ENCODE data around the gene COL4A4.

COL4A4 gene

DNA sequence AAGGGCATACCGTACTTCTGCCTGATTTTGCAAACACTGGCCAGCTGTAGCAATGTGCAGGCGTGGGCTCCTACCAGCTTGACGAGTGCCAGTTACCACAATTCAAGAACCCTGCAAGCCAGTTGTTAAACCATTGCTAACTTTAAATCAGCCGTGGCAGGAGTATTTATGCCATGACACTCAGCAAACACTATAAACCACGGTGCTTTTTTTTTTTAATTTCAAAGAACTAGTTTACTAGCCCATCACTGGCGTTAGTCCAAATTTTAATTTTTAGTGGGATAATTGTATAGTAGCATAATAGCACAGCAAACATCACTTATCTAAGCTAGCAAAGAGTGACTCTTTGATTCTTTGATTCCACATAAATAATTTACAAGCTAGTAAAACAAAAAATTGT lies 111.1 kb downstream of the COL4A4 start (continued):
- no peak for TF ChIP-seq GLIS1 (tag by site-specific recombination; IDR thresholded peaks at IDR 0.05)
- TF ChIP-seq, protein P1, sequence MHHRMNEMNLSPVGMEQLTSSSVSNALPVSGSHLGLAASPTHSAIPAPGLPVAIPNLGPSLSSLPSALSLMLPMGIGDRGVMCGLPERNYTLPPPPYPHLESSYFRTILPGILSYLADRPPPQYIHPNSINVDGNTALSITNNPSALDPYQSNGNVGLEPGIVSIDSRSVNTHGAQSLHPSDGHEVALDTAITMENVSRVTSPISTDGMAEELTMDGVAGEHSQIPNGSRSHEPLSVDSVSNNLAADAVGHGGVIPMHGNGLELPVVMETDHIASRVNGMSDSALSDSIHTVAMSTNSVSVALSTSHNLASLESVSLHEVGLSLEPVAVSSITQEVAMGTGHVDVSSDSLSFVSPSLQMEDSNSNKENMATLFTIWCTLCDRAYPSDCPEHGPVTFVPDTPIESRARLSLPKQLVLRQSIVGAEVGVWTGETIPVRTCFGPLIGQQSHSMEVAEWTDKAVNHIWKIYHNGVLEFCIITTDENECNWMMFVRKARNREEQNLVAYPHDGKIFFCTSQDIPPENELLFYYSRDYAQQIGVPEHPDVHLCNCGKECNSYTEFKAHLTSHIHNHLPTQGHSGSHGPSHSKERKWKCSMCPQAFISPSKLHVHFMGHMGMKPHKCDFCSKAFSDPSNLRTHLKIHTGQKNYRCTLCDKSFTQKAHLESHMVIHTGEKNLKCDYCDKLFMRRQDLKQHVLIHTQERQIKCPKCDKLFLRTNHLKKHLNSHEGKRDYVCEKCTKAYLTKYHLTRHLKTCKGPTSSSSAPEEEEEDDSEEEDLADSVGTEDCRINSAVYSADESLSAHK (tag by site-specific recombination; IDR thresholded peaks at IDR 0.05), result peak; percentile 69
- TF ChIP-seq ZNF26 (tag by site-specific recombination; IDR thresholded peaks at IDR 0.05), result no peak
- TF ChIP-seq REPIN1 (tag by site-specific recombination; IDR thresholded peaks at IDR 0.05; ENCODE audit: low read depth), result no peak
- TF ChIP-seq ZNF354C (tag by site-specific recombination; IDR thresholded peaks at IDR 0.05; ENCODE audit: borderline replicate concordance, low read depth), result no peak

DNA sequence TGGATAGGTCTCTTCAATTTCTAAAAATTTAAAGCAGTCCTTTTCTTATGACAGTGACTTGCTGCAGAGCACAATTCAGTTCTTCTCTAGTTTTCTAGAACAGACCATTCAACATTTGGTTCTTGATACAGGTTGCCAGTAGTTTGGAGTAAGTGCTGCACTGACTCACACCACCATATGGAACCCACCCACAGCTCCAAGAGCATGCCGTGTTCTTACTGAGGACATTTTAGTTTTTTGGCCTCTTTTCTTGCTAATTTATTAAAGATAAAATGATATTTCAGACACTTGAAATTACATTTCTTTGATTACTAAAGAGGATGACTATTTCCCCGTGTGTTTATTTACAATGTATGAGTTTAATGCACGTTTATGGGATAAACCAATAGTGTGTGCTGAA lies 120.0 kb downstream of the COL4A4 start:
- TF ChIP-seq ZNF670 (tag by site-specific recombination; IDR thresholded peaks at IDR 0.05; ENCODE audit: low read depth), result no peak
- TF ChIP-seq ZNF248 (tag by site-specific recombination; IDR thresholded peaks at IDR 0.05), result no peak
- TF ChIP-seq KLF10 (tag by site-specific recombination; IDR thresholded peaks at IDR 0.05), result no peak
- no peak for TF ChIP-seq ZNF658 (tag by site-specific recombination; IDR thresholded peaks at IDR 0.05)
- no peak for TF ChIP-seq ZNF488 (tag by site-specific recombination; IDR thresholded peaks at IDR 0.05)
- TF ChIP-seq TRIM28 (IDR thresholded peaks at IDR 0.05; ENCODE audit: borderline replicate concordance, low read length), result no peak
- TF ChIP-seq ZNF426 (tag by site-specific recombination; IDR thresholded peaks at IDR 0.05), result no peak
- TF ChIP-seq PRDM6 (tag by site-specific recombination; IDR thresholded peaks at IDR 0.05), result no peak
- TF ChIP-seq CTCF (tag by site-specific recombination; IDR thresholded peaks at IDR 0.05), result no peak
- TF ChIP-seq MZF1 (tag by site-specific recombination; IDR thresholded peaks at IDR 0.05; ENCODE audit: borderline replicate concordance), result no peak
- TF ChIP-seq, protein P2, sequence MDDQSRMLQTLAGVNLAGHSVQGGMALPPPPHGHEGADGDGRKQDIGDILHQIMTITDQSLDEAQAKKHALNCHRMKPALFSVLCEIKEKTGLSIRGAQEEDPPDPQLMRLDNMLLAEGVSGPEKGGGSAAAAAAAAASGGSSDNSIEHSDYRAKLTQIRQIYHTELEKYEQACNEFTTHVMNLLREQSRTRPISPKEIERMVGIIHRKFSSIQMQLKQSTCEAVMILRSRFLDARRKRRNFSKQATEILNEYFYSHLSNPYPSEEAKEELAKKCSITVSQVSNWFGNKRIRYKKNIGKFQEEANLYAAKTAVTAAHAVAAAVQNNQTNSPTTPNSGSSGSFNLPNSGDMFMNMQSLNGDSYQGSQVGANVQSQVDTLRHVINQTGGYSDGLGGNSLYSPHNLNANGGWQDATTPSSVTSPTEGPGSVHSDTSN (CRISPR knock-in tag; IDR thresholded peaks at IDR 0.05), result no peak
- TF ChIP-seq ZNF174 (tag by site-specific recombination; IDR thresholded peaks at IDR 0.05), result no peak
- no peak for TF ChIP-seq ZNF341 (tag by site-specific recombination; IDR thresholded peaks at IDR 0.05; ENCODE audit: low read depth)
- no peak for TF ChIP-seq ZNF777 (tag by site-specific recombination; IDR thresholded peaks at IDR 0.05; ENCODE audit: borderline replicate concordance)
- POLR2A ChIA-PET, result no interaction called here
- Histone ChIP-seq H3K9me3 (ENCODE audit: control insufficient read depth, insufficient read depth, low read depth, low read length) (no peaks in the 10 kb centered on the region), H3K27ac (ENCODE audit: extremely low read depth, low read depth, low read length) (no peak overlapping the region), H3K4me3 (ENCODE audit: low read depth, low read length) (no peak overlapping the region), H3K36me3 (ENCODE audit: control insufficient read depth in 2 of 2, insufficient read depth in 1 of 2, low read length in 2 of 2) (no peaks in the 10 kb centered on the region), H3K4me1 (ENCODE audit: control insufficient read depth, insufficient read depth, low read length) (no peaks in the 10 kb centered on the region)
- CTCF ChIA-PET, result interaction anchor here (1.0 to 3.6 kb wide), 3 partner anchors 8 to 11 kb away, joined by 3 to 23 read pairs (median 4); no protein-coding TSS in a partner anchor

Measured in HEK293 (cell line).